HG03039 (cell line): ENCODE results near the gene SKIC3.

Experiments used
- ATAC-seq: cut with Tn5 transposase; IDR thresholded peaks from one replicate; pipeline ENCODE4 v1.9.1; 2021; ENCODE audit warnings: mild to moderate bottlenecking, moderate library complexity; ENCODE audit not compliant: unreplicated experiment

SKIC3 gene

GRCh38 chr5:95554647-95555548, at the start of gene SKIC3, which contains the start of gene ARSK:
Gene SKIC3 (minus strand): TSS chr5:95554977. CDS start chr5:95547150, 7,827 bp downstream.
Gene ARSK (plus strand): TSS chr5:95555101. CDS start chr5:95555279, 178 bp downstream.
- ATAC-seq = peak; percentile 89

- ATAC-seq = no peak
These were observed 45.8 kb upstream of the SKIC3 start for GRCh38 chr5:95600557-95600956.

GRCh38 chr5:95599252-95599651, 44.5 kb upstream of the SKIC3 start:
- ATAC-seq = no peak

- no peak for ATAC-seq
These were observed 40.6 kb upstream of the SKIC3 start for GRCh38 chr5:95595289-95595931.

DNA sequence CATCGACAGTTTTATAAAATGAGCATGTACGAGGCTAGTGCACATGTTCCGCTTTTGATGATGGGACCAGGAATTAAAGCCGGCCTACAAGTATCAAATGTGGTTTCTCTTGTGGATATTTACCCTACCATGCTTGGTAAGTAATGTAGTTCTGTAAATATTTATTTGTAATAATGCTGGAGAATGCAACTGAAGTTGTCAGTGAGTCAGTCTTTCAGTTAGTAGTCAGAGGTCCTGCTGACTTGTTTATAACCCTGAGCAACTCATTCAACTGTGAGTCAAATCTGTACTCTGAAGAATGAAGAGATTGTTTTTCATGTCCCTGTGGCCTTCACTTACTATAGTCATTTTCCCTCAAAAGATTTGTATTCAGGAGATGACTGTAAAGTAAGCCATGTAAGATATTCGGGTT, 36.7 kb upstream of the SKIC3 start:
- peak; percentile 92 for ATAC-seq

GRCh38 chr5:95590880-95591279, 36.1 kb upstream of the SKIC3 start:
- no peak for ATAC-seq

DNA sequence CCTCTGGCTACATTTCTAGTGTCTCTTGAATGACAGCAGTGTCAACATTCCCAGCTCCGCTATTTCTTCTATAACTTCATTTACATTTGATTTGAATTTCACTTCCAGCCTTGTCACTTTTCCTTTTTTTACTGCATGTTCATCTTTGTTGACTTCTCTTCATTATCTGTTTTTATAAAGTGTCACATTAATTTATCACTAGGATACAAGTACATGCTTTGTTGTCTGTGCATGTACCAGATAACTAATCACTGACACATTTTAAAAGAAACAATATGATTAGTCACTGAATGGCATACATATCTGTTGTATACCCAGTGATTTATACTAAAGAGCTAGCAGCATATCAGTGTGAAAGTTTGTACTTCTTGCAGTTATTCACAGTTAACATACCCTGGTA, 29.2 kb upstream of the SKIC3 start:
- ATAC-seq = no peak

DNA sequence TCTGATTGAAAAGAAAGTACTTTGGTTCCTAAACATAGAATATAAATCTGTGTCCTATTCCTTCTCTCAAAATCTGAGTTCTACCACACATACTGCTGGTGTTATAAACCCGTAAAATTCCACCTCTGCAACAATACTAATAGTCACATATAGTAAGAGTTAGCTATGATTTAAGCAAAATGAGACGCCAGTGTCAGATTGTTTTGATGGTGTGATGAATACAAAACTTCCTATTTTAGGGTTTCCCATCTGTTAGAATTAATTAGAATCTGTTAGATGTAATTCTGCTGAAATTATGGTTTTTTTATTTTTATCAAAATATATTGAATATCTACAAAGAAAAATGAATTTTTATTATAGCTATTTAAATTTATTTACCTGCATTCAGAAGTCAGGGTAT, 26.8 kb upstream of the SKIC3 start:
- no peak for ATAC-seq

- ATAC-seq = no peak
These were observed 17.2 kb upstream of the SKIC3 start for GRCh38 chr5:95572016-95572415.

DNA sequence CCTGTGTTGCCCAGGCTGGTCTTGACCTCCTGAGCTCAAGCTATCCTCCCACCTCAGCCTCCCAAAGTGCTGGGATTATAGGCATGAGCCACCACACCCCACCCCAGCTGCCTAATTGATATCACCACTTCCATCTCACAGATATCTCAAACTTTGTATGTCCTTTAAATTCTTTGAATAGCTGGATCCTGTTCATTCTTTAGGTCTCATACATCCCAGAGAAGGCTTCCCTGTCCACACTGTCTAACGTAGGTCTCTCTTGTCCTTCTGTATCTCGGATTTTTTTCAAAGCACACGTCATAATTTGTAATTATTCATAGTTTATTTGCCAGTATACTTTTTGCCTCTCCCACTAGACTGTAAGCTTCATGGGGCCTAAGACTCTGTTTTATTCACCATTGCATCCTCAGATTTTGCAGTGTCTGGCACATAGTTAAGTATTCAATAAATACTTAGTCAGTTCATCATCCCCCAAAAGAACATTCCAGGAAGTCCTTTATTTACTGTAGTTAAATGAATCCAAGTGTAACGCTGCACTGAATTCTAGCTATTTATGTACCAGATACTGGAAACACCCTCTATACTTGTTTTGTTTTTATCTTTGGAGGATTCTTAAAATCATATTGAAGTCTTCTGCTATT, 10.6 kb upstream of the SKIC3 start:
- ATAC-seq = no peak

DNA sequence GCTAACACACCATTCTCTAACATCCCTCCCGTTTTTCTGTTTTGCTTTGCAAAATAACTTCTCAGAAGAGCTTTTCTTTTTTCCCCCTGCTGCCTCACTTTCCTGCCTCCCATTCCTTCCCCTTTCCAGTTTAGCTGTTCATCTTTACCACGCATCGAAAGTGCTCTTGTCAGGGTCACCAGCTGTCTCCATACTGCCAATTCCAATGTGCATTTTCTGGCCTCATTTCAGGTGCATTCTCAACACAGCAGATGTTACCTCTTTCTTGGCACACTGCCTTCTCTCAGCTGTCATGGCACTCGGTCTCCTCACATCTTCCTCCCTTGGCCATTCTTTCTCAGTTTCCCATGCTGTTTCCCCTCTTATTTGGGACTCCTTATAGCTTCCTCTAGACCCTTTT, 9.7 kb upstream of the SKIC3 start:
- ATAC-seq = no peak

DNA sequence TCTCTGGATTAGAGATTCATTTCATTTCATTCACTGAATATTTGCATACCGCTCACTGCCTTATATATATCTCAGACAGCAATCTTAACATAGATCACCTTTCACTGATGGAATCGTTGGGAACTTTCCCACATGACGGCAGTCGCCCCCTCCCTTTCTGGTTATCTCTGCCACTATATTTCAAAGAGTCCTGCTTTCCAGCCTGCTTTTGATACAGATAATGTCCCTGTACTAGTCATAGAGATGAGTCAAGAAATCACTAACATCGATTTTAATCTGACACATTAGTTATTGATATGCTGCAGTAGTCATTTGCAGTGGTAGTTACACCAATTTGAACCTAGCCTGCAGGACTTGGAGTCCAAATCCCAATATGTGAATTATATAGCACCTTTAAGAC, 8.6 kb upstream of the SKIC3 start:
- no peak for ATAC-seq

GRCh38 chr5:95562282-95562681, 7.5 kb upstream of the SKIC3 start:
- ATAC-seq = no peak

DNA sequence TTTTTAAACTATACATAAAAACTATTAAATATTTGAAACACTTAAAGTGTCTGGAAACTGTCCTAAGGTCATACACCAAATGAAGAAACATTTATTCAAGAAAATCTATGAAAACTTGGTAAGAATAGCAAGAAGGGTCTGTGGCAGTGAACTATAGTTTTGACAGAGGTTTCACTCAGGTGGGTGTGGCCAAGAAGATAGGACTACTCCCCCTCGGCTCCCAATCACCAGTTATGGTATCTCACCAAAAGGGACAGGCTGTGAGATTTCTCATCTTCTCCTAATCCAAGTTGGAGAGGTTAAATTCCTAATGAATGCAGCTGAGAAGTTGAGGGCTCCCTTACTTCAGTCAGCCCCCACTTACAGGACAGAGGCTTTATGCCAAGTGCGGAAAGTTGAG, 3.1 kb upstream of the SKIC3 start:
- ATAC-seq = no peak

- no peak for ATAC-seq
These were observed 776 bp upstream of the SKIC3 start for GRCh38 chr5:95555553-95555952.

DNA sequence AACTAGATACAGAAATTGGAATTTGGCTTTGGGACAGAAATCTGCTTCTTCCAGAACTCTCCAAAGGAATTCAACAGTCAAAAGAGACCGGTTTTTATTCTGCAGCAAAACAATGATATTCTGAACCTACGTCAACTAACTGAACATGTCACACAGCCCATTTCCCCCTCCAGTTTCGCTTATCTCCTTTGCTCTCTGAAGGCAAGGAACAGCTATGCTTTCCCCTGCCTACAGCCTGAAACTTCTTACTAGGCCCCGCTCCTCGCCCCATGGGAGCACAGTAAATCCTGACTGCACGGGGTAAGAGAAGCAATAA, 488 bp downstream of the SKIC3 start:
- ATAC-seq = peak; percentile 13

DNA sequence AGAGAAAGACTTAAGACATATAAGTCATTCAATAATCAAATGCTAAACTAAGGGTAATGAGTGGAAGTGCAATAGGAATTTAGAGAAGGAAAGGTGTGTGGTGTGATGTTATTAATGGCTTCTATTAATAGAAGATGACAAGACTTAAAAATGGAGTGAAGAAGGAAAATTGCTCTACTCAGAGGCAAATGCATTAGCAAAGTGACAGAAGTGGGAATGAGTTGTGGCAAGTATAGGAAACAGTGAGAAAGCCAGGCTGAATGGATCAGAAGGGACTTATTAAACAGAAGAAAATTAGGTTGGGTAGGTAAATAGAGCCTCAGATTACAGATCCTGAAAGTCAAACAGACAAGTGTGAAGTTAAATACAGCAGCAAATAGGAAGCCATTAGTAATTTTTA, 5.7 kb downstream of the SKIC3 start:
- no peak for ATAC-seq

- no peak for ATAC-seq
These were observed 11.6 kb downstream of the SKIC3 start for GRCh38 chr5:95543017-95543705.

- ATAC-seq = no peak
These were observed 17.3 kb downstream of the SKIC3 start for GRCh38 chr5:95537501-95537900.

- ATAC-seq = no peak
These were observed 21.0 kb downstream of the SKIC3 start for GRCh38 chr5:95533761-95534160.

DNA sequence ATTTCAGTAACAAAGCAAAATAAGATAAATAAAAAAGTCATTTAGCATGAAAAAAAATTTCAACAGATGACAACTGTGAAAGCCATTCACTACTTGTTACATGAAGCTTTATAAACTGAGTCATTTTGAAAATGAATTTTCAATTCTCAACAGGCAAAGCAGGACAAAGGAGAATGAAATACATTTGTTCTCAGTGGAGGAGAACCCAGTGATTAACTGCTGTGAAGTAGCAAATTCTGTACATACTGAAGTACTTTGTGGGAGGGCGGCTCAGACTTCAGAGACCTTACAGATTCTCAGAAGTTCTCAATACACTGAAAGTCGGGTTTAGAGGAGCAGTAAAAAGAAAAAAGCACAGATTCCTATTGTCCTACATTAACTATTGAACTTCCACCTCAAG, 21.7 kb downstream of the SKIC3 start:
- ATAC-seq = no peak
